HG03025 (cell line): ENCODE data around the gene ATF4.

Experiments used
- ATAC-seq: cut with Tn5 transposase; IDR thresholded peaks from one replicate; pipeline ENCODE4 v1.9.1; 2021; ENCODE audit warnings: mild to moderate bottlenecking, moderate library complexity; ENCODE audit not compliant: unreplicated experiment, low FRiP score

ATF4 gene, protein sequence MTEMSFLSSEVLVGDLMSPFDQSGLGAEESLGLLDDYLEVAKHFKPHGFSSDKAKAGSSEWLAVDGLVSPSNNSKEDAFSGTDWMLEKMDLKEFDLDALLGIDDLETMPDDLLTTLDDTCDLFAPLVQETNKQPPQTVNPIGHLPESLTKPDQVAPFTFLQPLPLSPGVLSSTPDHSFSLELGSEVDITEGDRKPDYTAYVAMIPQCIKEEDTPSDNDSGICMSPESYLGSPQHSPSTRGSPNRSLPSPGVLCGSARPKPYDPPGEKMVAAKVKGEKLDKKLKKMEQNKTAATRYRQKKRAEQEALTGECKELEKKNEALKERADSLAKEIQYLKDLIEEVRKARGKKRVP

GRCh38 chr22:39520226-39521105 is at the start of gene ATF4:
ATF4 (plus strand) TSS chr22:39520562; CDS start chr22:39521446, 884 bp downstream.
- ATAC-seq, result peak; percentile 38

DNA sequence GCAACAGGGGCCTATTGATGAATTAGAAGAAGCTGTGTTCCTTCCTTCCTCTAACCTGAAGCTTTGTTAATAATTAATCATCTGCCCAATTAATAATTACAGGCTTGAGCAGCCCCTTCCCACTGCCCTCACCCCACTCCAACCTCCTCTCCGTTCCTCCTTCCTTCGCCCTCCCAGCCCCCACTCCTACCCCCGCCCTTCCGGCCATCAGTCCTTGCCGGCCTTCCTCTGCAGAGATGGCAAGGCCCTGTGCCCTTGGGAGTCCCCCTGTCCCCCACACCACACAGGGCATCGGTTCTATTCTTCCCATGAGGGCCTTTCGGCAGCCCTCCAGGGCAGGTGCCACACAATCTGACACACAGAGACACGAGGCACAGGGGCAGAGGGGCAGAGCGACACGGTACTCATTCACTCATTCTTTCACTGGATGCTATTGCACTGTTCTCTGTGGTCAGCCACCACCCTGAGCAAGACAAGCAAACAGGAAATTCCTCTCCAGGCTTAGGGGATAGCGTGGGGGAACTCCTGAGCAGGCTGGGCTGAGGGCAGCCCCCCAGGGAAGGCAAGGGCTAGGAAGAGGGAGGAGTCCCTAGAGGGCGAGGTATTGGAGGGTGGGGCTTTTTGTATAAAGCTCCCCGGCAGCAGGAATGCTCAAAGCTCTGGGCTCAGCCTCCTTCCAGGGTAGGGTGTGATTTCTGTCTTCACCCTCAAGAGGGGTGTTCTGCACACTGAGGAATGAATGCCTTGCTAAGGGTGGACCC is 48.8 kb upstream of the ATF4 start:
- ATAC-seq, result no peak

DNA sequence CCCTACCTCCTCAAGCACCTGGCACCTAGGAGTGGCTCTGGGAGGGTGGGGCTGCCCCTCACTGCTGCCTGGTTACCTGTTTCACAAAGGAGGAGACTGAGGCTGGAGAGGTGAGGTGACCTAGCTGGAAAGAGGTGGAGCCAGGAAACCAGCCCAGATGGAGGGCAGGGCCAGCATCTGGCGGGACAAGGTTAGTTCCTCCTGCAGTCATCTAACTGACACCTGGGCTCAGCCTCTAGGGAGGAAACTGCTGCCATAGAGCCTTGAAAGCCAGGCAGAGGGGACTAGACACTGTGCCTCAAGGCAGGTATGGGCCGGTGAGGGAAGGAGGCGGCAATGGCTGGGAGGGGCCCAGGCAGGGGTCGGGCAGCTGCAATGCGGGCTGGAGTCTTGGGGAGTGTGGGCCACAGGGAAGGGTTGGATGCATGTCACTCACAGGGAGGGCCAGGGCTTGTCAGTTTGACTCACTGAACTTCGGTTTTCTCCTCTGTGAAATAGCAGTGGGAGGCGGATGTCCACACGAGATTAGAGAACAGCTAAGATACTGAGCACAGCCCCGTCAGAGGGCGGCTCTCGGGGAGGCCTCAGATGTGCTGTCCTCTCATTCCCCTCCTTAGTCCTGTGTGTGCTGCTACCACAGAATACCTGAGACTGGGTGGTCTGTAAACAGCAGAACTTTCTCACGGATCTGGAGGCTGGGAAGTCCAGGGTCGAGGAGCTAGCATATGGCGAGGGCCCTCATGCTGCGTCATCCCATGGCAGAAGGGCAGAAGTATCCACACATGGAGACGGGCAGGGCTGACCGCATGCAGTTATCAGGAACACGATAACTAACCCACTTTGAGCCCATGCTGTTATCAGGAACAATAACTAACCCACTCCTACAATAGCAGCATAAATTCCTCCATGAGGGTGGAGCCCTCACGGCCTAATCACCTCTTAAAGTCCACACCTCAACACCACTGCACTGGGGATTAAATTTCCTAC is 47.5 kb upstream of the ATF4 start:
- ATAC-seq, result no peak

DNA sequence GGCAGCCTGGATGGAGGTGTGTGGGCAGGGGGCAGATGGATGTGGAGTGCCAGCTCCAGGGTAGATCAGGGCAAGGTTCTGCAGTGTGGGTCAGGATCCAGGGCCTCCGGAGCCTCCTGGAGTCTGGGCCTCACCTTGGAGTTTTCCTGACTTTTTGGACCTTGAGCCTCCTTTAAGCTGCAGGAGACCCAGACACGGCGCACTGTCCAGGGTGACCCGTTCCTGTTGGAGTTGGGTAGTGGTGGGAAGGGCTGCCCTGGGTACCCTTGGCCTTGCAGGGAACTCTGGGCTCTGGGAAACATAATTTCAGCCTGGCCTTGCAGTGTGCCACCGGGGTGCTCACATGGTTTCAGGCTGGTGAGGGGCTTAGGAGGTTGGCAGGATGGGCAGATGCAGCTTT is 46.5 kb upstream of the ATF4 start:
- ATAC-seq, result no peak

GRCh38 chr22:39474351-39475111 is 45.8 kb upstream of the ATF4 start:
- no peak for ATAC-seq

- ATAC-seq, result no peak
These were observed 45.0 kb upstream of the ATF4 start for GRCh38 chr22:39475337-39475736.

DNA sequence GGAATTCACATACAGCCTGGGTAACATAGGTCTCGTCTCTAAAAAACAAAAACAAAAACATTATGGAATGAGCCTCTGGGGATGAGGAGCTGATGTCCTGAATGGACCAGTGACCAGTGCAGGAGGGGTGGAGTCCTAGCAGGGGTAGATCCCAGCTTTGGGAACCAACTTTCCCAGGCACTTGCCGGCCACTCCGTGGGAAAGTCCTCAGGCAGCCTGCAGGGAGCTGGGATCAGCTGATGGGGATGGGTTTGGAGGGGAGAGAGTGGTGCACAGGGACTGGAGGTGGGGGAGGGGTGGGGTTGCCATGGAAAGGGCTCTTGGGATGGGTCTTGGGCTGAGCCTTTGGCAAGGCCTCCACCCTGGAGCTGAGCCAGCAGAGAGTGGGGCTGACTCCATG is 44.5 kb upstream of the ATF4 start:
- ATAC-seq, result no peak

- no peak for ATAC-seq
These were observed 43.7 kb upstream of the ATF4 start for GRCh38 chr22:39476664-39477063.

- ATAC-seq, result no peak
These were observed 42.8 kb upstream of the ATF4 start for GRCh38 chr22:39477542-39477941.

DNA sequence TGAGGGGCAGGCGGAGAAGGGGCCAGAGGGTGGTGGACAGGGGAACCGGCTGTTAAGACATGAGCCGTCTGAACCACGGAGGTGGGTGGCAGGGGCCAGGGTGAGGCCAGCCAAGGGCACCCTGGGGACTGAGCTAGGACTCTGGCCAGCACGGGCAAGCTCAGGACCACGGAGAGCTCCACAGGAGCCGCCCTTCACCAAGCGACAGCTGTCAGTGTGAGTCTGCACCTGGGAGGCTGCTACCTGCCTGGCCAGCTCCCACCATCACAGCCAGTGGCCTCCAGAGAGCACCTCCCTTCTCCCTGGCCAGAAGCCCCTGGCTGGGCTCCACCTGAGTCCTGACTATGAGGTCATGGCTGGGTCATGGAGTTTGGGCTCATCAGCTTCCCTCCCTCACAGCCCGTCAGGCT is 41.9 kb upstream of the ATF4 start:
- ATAC-seq, result no peak

DNA sequence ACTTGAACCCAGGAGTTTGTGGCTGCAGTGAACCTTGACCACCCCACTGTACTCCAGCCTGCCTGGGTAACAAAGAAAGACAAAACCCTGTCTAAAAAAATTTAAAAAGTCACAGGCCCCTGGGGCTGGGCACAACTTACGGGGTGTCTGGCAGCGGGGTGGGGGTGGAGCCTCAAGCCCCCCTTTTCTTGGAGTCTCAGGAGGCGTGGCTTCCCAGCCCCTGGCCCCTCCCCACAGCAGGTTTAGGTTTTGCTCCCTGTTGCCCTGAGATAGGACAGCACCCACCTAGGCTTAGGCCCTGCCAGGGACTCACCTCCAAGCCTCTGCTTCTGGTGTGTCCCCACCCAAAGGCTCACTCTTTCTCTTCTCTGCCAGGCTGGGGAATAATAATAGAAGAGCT is 41.1 kb upstream of the ATF4 start:
- no peak for ATAC-seq

DNA sequence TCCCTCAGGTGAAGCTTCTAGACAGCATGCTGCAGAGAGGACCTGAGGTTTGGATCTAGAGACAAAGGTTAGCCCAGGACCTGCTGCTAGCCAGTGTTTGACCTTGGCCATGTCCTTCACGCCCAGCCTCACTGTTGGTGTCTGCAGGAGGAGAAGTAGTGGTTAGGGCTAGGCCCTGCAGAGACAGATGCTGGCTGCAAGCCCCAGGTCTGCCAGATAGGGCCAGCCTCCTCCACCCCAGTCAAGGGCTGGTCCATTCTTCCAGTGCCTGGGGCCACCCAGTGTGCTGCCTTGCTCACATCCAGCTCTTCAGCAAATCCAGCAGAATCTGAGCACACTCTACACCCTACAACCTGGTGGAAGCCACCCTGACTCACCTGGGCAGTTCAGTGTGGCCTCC is 39.8 kb upstream of the ATF4 start:
- ATAC-seq, result no peak

- ATAC-seq, result no peak
These were observed 39.3 kb upstream of the ATF4 start for GRCh38 chr22:39481054-39481453.

- no peak for ATAC-seq
These were observed 38.8 kb upstream of the ATF4 start for GRCh38 chr22:39481595-39481994.

- no peak for ATAC-seq
These were observed 37.6 kb upstream of the ATF4 start for GRCh38 chr22:39482768-39483167.

DNA sequence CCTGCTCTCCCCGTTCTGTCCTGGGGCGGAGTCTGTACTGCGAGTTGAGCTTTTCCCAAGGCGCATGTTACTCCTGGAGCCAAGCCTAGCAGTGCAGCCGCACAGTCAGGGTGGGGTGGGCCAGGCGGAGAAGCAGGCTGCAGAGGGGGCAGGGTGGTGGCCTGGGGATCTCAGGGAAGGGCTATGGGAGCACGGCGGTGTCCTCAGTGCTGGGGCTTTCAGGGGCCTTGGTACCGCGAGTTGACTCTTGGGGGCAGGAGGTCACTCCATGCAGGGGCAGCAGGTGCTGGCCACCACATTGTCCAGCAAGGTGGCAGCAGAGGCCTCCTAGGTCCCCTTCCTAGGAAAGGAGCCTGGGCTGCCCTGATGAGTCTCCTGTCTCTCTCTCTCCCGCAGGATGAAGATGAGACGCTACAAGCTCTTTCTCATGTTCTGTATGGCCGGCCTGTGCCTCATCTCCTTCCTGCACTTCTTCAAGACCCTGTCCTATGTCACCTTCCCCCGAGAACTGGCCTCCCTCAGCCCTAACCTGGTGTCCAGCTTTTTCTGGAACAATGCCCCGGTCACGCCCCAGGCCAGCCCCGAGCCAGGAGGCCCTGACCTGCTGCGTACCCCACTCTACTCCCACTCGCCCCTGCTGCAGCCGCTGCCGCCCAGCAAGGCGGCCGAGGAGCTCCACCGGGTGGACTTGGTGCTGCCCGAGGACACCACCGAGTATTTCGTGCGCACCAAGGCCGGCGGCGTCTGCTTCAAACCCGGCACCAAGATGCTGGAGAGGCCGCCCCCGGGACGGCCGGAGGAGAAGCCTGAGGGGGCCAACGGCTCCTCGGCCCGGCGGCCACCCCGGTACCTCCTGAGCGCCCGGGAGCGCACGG is 33.2 kb upstream of the ATF4 start:
- ATAC-seq, result no peak

DNA sequence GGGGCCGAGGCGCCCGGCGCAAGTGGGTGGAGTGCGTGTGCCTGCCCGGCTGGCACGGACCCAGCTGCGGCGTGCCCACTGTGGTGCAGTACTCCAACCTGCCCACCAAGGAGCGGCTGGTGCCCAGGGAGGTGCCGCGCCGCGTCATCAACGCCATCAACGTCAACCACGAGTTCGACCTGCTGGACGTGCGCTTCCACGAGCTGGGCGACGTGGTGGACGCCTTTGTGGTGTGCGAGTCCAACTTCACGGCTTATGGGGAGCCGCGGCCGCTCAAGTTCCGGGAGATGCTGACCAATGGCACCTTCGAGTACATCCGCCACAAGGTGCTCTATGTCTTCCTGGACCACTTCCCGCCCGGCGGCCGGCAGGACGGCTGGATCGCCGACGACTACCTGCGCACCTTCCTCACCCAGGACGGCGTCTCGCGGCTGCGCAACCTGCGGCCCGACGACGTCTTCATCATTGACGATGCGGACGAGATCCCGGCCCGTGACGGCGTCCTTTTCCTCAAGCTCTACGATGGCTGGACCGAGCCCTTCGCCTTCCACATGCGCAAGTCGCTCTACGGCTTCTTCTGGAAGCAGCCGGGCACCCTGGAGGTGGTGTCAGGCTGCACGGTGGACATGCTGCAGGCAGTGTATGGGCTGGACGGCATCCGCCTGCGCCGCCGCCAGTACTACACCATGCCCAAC is 32.4 kb upstream of the ATF4 start:
- ATAC-seq, result no peak
